ENCODE results near the gene CLEC11A. TPM values are rescaled to one million over a fixed set of nuclear protein-coding genes. Genes with fewer than 3 reads are reported as not detected.

The CLEC11A gene
- total and polyA plus RNA-seq, 9 of the 15 experiments (the other 6 are each of a cell fraction or from before 2014, with no cell fraction given): 0.39 to 43.9 (median 3.4) TPM

- TF ChIP-seq VEZF1 (CRISPR knock-in tag; IDR thresholded peaks at IDR 0.05): peak; percentile 23; the same call in 1 of the 2 replicates
- peak; percentile 68; the same call in 1 of the 2 replicates for TF ChIP-seq CC2D1A (IDR thresholded peaks at IDR 0.05)
- peak; percentile 61; the same call in 1 of the 2 replicates for TF ChIP-seq ZNF263 (CRISPR knock-in tag; IDR thresholded peaks at IDR 0.05; ENCODE audit: borderline replicate concordance)
- TF ChIP-seq REST (IDR thresholded peaks at IDR 0.05; ENCODE audit: borderline replicate concordance): peak; percentile 79
- TF ChIP-seq REST (CRISPR knock-in tag; IDR thresholded peaks at IDR 0.05; ENCODE audit: low read depth): no peak
- TF ChIP-seq PKNOX1 (IDR thresholded peaks at IDR 0.05): peak; percentile 68
- peak; percentile 74; the same call in 1 of the 2 replicates for TF ChIP-seq ZBTB49 (CRISPR knock-in tag; IDR thresholded peaks at IDR 0.05; ENCODE audit: borderline replicate concordance)
- TF ChIP-seq HINFP (tag; conservative IDR thresholded peaks at IDR 0.05; ENCODE audit: low read depth): peak; percentile 71; the same call in 1 of the 2 replicates
These were observed 19.0 kb upstream of the CLEC11A start (continued) for GRCh38 chr19:50703915-50704796.
